Measurements from ENCODE around the gene ARL8B.

GRCh38 chr3:5212628-5213573, 90.8 kb downstream of the ARL8B start:
- no peak for TF ChIP-seq CTCF (IDR thresholded peaks at IDR 0.05)
- no peak for TF ChIP-seq EZH2 (IDR thresholded peaks at IDR 0.05; ENCODE audit: borderline replicate concordance, insufficient read depth, low read depth, low read length, poor library complexity, severe bottlenecking)
